NCI-H460 (cell line): ENCODE data around the gene RPIA. TPM values are rescaled to one million over a fixed set of nuclear protein-coding genes. Genes with fewer than 3 reads are reported as not detected.
A peak's percentile ranks its signal among the peaks of the same experiment; 100 is the strongest.

Source experiments
- DNase-seq: peaks from one replicate; pipeline ENCODE4 v3.0.0-alpha.2; 2016; ENCODE audit warnings: low read depth; ENCODE audit errors: extremely low read depth
- total RNA-seq: library from RNA; depleted of rRNA; stranded (reverse); fragments of >200 nt; shearing (Covaris generic); gene quantifications from 2 replicates; pipeline ENCODE4 v1.2.3, GENCODE V29; 2014

RPIA gene
- total RNA-seq, 1 experiment from 2014 or later: 13.6 TPM

DNA sequence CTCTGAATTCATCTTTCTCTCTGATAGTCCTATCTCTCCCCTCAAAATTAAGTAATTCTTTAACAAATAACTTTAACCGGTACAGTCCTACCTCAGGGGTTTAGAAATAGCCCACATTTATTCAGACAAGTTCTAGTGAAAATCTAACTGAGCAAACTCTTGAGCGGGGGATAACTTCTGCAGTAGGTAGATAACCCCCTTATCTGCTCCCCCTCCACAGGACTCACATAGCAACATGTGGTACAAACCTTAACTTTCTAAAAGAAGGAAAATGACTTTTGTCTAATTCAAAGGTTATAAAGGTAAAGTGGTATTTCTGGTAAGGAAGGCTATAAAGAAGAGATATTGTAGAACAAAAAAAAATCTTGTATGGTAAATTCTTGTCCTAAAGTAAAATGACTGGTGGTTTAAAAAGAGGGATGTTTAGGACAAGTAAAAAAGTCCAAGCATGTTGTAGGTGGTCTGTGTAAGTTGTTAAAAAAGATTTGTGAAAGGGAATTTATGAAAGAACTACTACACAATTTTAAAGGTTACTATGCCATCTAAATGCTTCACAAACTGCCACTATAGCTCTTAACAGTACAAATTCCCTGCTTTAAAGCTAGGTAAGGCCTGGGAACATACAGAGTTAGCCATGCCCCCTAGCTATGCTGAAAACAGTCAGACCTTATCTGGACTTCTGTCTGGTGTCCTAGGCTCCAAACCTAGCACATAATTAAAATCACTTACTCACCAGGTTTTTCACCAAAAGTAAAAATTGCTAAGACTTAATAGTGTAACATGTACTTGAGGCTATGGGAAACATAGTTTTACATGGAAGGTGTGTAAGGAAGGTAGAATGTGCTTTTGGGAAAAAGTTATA lies 8.1 kb upstream of the RPIA start:
- DNase-seq: no peak

GRCh38 chr2:88684519-88684918 lies 7.0 kb upstream of the RPIA start:
- no peak for DNase-seq

GRCh38 chr2:88686320-88686719 lies 5.2 kb upstream of the RPIA start:
- no peak for DNase-seq

- no peak for DNase-seq
These were observed 4.1 kb upstream of the RPIA start for GRCh38 chr2:88687384-88687783.

DNA sequence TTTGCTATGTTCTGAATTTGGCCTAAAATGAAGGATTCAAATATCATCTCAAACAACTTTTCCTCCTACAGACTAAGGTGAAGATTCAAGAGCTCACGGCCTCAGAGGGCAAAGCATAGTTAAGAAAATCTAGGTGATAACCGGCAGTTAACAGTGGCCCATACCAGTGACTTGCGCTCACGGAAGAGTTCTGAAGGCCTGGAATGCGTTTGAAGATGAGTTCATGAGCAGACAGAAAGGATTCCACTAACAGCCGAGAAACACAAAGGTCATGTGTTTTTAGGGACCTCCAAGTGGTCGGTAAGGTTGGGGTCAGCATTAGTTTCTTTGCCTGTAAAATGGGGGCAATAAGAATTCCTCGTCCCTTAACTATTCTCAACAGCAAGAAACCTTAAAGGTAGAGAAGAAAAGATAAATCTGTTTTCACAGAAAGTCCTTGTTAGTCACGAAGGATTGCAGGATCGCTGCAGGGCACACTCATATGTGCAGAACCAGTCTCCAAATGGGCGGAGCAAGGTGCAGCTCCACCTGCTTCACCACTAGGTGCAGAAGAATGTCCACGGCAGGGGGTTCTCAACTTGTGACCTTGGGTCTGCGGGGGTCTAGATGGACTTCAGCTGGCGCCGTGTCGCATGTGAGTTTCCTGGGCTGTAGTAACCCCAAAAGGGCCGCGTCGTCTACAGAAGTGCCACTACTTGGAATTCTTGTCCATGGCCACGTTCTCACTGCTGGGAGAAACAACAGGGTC lies 708 bp upstream of the RPIA start:
- DNase-seq: peak; percentile 0

GRCh38 chr2:88692187-88692586 lies 714 bp downstream of the RPIA start:
- DNase-seq: no peak

GRCh38 chr2:88693911-88694414 lies 2.5 kb downstream of the RPIA start:
- DNase-seq: no peak

DNA sequence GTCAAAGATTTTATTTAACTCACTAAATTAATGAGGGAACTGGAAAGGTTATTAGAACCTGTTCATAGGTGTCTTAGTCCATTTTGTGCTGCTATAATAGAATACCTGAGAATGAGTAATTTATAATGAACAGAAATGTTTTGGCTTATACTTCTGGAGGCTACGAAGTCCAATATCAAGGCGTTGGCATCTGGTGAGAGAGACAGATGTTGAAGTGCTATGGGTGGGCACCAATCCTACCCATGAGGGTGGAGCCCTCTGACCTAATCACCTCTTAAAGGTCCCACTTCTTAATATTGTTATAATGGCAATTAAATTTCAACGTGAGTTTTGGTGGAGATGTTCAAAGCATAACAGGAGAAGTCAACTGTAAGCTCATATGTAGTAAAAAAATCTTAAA lies 5.1 kb downstream of the RPIA start:
- DNase-seq: no peak

DNA sequence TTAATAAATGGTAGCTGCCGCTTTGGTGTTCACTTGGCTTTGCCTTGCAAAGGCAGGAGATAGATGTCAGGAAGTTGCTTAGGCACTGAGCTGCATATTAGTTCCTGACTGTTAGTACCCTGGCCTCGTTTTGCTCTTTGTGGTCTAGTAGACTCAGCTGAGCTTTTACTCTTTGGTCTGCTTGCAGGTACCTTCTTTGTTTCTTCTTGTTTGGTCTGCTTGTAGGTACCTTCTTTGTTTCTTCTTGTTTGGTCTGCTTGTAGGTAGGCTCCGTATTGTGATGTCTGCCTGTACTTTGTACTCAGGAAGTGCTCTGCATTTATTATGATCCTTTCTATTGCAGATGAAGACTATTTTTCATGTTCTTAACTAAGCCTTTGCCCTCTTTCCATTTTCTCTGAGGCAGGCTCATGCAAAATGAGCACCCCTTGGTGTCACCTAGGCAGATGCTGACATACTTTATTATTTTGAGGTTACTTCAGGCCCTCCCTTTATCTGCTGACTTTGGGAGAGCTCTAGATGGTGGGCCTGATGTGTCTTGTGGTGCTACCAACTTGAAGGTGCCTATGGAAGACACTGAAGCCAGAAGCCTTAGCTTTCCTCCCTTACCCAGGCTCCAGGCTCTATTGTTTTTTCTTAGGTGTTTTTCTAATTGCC lies 6.0 kb downstream of the RPIA start:
- DNase-seq: no peak

- no peak for DNase-seq
These were observed 6.5 kb downstream of the RPIA start for GRCh38 chr2:88698027-88698413.

DNA sequence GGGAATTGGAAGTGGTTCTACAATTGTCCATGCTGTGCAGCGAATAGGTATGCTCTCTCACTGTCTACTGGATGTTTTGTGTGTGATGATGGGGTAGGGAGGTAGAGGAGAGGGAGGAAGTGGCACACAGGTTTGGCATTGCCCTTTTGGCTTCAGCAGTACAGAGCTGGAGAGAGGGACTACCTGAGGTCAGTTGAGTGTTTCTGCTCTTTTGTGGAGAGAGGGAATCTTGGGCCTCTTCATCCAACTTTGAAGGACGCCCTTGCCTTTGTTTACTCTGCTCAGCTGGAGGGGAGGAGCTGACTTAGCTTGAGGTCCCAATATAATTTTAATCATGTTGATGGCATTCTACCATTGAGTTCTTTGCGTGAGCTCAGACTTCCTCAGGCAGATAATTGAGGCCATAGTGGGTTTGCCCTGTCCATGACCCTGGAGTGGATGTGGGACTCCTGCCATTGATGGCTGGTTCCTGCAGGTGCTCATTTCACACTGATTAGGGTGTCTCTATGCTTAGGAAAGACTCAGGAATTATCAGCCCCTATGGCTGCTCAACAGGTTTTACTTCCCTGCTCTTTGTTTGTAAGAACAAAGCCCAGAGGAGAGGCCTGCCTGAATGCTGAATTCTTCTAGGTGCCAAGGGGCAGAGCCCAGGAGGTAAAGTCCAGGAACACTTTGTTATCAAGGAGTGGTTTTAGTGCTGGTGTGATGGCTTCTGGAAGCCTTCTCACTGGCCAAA lies 7.2 kb downstream of the RPIA start:
- no peak for DNase-seq

DNA sequence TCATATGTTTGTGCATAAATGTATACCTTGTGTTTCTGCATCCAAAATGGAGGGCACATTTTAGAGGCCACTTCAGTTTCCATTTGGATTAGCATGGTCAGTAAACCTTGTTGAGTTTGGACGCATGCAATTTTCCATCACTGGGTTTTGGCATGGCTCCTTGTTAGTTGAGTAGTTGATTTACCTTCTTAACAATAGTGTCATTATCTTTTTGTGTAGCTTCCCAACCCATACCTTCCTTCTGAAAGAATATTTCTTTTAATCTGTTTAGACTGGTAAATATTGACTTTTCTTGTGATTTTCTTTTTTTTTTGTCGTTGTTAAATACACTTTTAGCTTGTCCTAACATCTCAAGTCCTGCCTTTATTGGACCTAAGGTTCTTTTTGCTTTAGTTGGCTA lies 15.5 kb downstream of the RPIA start:
- DNase-seq: no peak

- no peak for DNase-seq
These were observed 17.7 kb downstream of the RPIA start for GRCh38 chr2:88709181-88709631.

- no peak for DNase-seq
These were observed 19.8 kb downstream of the RPIA start for GRCh38 chr2:88711289-88711688.

DNA sequence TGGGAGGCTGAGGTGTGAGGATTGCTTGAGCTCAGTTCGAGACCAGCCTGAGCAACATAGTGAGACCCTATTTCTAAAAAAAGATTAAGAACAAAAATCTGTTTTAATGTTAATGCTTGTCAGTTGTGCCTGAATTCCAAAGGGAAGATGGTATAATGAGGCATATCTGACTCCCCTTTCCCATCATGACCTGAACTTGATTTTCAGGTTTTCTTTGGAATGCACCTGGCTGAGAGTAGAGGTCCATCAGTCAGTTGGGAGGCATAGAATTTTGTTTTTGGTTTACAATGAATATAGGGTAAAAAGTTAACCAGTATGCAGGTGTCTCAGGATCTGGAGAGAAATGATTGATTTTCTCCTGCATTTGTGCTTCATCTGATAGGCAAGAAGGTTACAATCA lies 20.4 kb downstream of the RPIA start:
- DNase-seq: no peak

GRCh38 chr2:88713408-88713807 lies 21.9 kb downstream of the RPIA start:
- no peak for DNase-seq

- DNase-seq: no peak
These were observed 23.2 kb downstream of the RPIA start for GRCh38 chr2:88714667-88715066.

DNA sequence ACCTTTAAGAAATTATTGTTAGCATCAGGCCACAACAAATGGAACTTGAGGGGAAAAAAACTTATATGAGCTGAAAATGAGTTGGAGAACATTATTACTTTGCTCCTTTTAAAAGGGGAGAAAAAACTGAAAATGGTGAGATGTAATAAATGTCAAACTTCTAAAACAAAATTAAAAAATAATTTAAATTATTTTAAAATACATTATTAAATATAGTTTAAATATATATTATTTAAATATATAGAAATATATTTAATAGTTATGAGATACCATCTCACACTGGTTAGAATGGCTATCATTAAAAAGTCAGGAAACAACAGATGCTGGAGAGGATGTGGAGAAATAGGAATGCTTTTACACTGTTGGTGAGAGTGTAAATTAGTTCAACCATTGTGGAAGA lies 28.9 kb downstream of the RPIA start:
- DNase-seq: no peak

- no peak for DNase-seq
These were observed 29.8 kb downstream of the RPIA start for GRCh38 chr2:88721268-88721667.

DNA sequence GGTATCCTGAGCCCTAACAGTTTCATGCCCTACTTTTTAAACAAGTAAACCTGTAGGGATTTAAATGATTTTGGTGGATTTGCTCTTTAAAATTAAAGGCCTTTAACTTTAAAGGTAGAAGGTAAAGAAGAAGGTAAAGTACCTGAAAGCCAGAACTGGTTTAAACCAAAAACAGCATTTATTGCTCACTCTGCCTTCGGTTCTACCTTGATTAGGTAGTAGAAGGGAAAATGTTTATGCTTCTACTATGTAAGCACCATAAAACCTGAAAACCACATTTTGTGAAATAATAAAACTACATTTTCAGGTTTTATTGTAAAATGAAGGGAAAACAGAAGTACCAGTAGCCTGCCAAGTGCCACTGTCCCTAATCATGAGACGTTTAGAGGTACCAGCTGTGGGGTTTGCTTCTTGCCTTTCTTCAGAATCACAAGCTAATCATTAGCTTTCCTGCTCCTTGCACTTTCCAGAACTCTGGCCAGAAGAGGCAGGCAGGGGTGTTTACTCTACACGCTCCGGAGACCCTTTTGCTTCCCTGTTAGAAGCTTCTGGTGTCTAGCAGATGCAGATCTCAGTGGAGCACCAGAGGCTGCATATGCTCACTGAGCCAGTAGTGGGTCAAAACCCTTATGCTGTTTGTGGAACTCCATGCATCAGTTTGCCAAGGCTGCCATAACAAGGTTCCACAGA lies 33.3 kb downstream of the RPIA start:
- no peak for DNase-seq
